HCT116 (cell line): ENCODE measurements around the gene MYDGF. TPM values are rescaled to one million over a fixed set of nuclear protein-coding genes. Genes with fewer than 3 reads are reported as not detected.

Source experiments
- ATAC-seq: fragments of 200-7000 bp; cut with Tn5 transposase; 2 replicates; pipeline ENCODE4 v1.9.1; 2020; ENCODE audit warnings: mild to moderate bottlenecking, moderate library complexity
- BruUV-seq: library from RNA; stranded (reverse); fragments of 400-500 nt; replicated peaks from 2 replicates; lab custom pipeline; 2021; lab: Mats Ljungman, UMichigan
- CTCF ChIA-PET: fragments of 300-600 bp; sonication (Branson Sonifier 250); formaldehyde crosslinking; loops from one replicate; lab custom pipeline; 2021; ENCODE audit warnings: antibody characterized with exemption; lab: Charles Lee
- POLR2A ChIA-PET: fragments of 300-600, 350-600 bp; sonication (Branson Sonifier 250); formaldehyde crosslinking; loops from one replicate; lab custom pipeline; 2021; ENCODE audit warnings: antibody characterized with exemption; lab: Charles Lee
- RAD21 ChIA-PET, 2 experiments: fragments of 300-600 bp; sonication (Branson Sonifier 250); formaldehyde crosslinking; loops; one replicate each; lab custom pipeline; 2023; ENCODE audit warnings: low total read pairs in 2 of 2; ENCODE audit not compliant: uncharacterized antibody in 2 of 2, unreplicated experiment in 2 of 2, low non-redundant PET in 1 of 2; lab: Charles Lee
- DNase-seq: peaks from one replicate; pipeline ENCODE4 v3.0.0-alpha.2; 2010; ENCODE audit warnings: low read depth, low spot score
- H2AFZ ChIP-seq: fragments of 200-600 bp; shearing (Covaris generic), sonication (generic); 2 replicates; pipeline ENCODE4 v1.6.1; 2017; ENCODE audit warnings: low read depth, mixed run types, mixed read lengths, antibody characterized with exemption, low read length; ENCODE audit not compliant: poor library complexity, severe bottlenecking
- H3K27ac ChIP-seq: 2 replicates; pipeline ENCODE4 v1.5.1; 2012; ENCODE audit warnings: low read depth, low read length
- H3K27me3 ChIP-seq: fragments of 200-600 bp; sonication (generic); 2 replicates; pipeline ENCODE4 v1.6.1; 2016; ENCODE audit warnings: mixed run types, low read length, mixed read lengths; ENCODE audit not compliant: insufficient read depth
- H3K36me3 ChIP-seq, 2 experiments: fragments of 200-500 bp in 1 of 2; fragments of 200-600 bp in 1 of 2; sonication (Bioruptor generic) in 1 of 2; sonication (generic) in 1 of 2; 2 replicates each; pipeline versions ENCODE4 v1.5.1 to v1.6.1; 2014 to 2016; ENCODE audit warnings: low read length in 2 of 2, inconsistent platforms in 1 of 2, mixed read lengths in 1 of 2, mixed run types in 1 of 2; ENCODE audit not compliant: insufficient read depth in 2 of 2, control insufficient read depth in 1 of 2
- H3K4me1 ChIP-seq, 2 experiments: fragments of 200-600 bp in 1 of 2; sonication (generic) in 1 of 2; 2 replicates each; pipeline versions ENCODE4 v1.5.1 to v1.6.1; 2012 to 2017; ENCODE audit warnings: low read length in 2 of 2, inconsistent platforms in 1 of 2, mild to moderate bottlenecking in 1 of 2, mixed read lengths in 1 of 2, mixed run types in 1 of 2, moderate library complexity in 1 of 2; ENCODE audit not compliant: insufficient read depth in 2 of 2, control insufficient read depth in 1 of 2
- H3K4me2 ChIP-seq: fragments of 200-600 bp; sonication (generic); 2 replicates; pipeline ENCODE4 v1.6.1; 2017; ENCODE audit warnings: mixed run types, low read length, mixed read lengths
- H3K4me3 ChIP-seq, 2 experiments: fragments of 200-600 bp in 1 of 2; sonication (generic) in 1 of 2; replicated peaks in 1 of 2; 2 replicates each; pipeline ENCODE4 v1.5.1; 2011 to 2016; ENCODE audit warnings: low read length in 2 of 2, control low read depth in 1 of 2, low read depth in 1 of 2, mild to moderate bottlenecking in 1 of 2, mixed read lengths in 1 of 2, mixed run types in 1 of 2
- H3K79me2 ChIP-seq: fragments of 200-600 bp; sonication (generic); 2 replicates; pipeline ENCODE4 v1.6.1; 2017; ENCODE audit warnings: mild to moderate bottlenecking, mixed run types, low read length, moderate library complexity, mixed read lengths; ENCODE audit not compliant: insufficient read depth
- H3K9ac ChIP-seq: fragments of 200-600 bp; sonication (generic); 2 replicates; pipeline ENCODE4 v1.6.1; 2016; ENCODE audit warnings: low read length, mixed read lengths
- H3K9me2 ChIP-seq: fragments of 200-600 bp; sonication (generic), shearing (Covaris generic); 2 replicates; pipeline ENCODE4 v1.6.1; 2017; ENCODE audit warnings: mixed run types, mild to moderate bottlenecking, moderate library complexity; ENCODE audit not compliant: insufficient read depth
- H3K9me3 ChIP-seq, 2 experiments: fragments of 200-500 bp in 1 of 2; fragments of 200-600 bp in 1 of 2; sonication (Bioruptor generic) in 1 of 2; sonication (generic) in 1 of 2; 2 replicates each; pipeline ENCODE4 v1.6.1; 2014 to 2017; ENCODE audit warnings: low read length in 2 of 2, mixed read lengths in 2 of 2, inconsistent platforms in 1 of 2, low read depth in 1 of 2, mild to moderate bottlenecking in 1 of 2, mixed run types in 1 of 2, moderate library complexity in 1 of 2; ENCODE audit not compliant: control insufficient read depth in 1 of 2, insufficient read depth in 1 of 2
- H4K20me1 ChIP-seq: fragments of 200-600 bp; sonication (generic), shearing (Covaris generic); 2 replicates; pipeline ENCODE4 v1.6.1; 2017; ENCODE audit warnings: mixed run types, mild to moderate bottlenecking, moderate library complexity; ENCODE audit not compliant: insufficient read depth
- ATF3 ChIP-seq: IDR thresholded peaks from 2 replicates; pipeline ENCODE4 v1.6.1; 2012
- CEBPB ChIP-seq: IDR thresholded peaks from 2 replicates; pipeline ENCODE4 v1.6.1; 2012; ENCODE audit warnings: low read depth
- EGR1 ChIP-seq: IDR thresholded peaks from 2 replicates; pipeline ENCODE4 v1.6.1; 2012; ENCODE audit warnings: low read depth
- FOSL1 ChIP-seq: IDR thresholded peaks from 2 replicates; pipeline ENCODE4 v1.6.1; 2012; ENCODE audit warnings: low read depth
- MAX ChIP-seq: IDR thresholded peaks from 2 replicates; pipeline ENCODE4 v1.6.1; 2012
- POLR2A ChIP-seq: IDR thresholded peaks from 2 replicates; pipeline ENCODE4 v1.7.0; 2011; ENCODE audit warnings: borderline replicate concordance; ENCODE audit not compliant: insufficient read depth, insufficient read length; ENCODE audit errors: extremely low read depth
- RAD21 ChIP-seq: IDR thresholded peaks from 2 replicates; pipeline ENCODE4 v1.6.1; 2012; ENCODE audit warnings: low read depth, mild to moderate bottlenecking
- SP1 ChIP-seq: IDR thresholded peaks from 2 replicates; pipeline ENCODE4 v1.6.1; 2012; ENCODE audit warnings: low read depth
- TCF7L2 ChIP-seq: IDR thresholded peaks from 2 replicates; pipeline ENCODE4 v1.7.0; 2011; ENCODE audit warnings: borderline replicate concordance, inconsistent platforms; ENCODE audit not compliant: insufficient read depth, insufficient read length; ENCODE audit errors: extremely low read depth
- YY1 ChIP-seq: IDR thresholded peaks from 2 replicates; pipeline ENCODE4 v1.6.1; 2011; ENCODE audit warnings: low read length, low read depth, moderate library complexity, mild to moderate bottlenecking; ENCODE audit not compliant: insufficient replicate concordance; ENCODE audit errors: extremely low read depth
- ZFX ChIP-seq: fragments of 450-650 bp; IDR thresholded peaks from 2 replicates; pipeline ENCODE4 v1.6.1; 2017
- intact Hi-C: fragments of 100-400 bp; cut with micrococcal nuclease; formaldehyde crosslinking; loops from 2 replicates; pipeline ENCODE4 v1.10.0; 2022
- total RNA-seq: library from RNA; stranded (reverse); gene quantifications from one replicate; pipeline ENCODE4 v1.2.1, GENCODE V29; 2021; ENCODE audit not compliant: unreplicated experiment

The MYDGF gene
- total RNA-seq, 1 experiment from 2014 or later: 110 TPM

GRCh38 chr19:4639531-4640246 lies 30.5 kb downstream of the MYDGF start:
- ChIA-PET RAD21 (interaction anchor here in 1 of 2 experiments (0.6 kb wide), 1 partner anchor 50 kb away, joined by 13 read pairs; no protein-coding TSS in a partner anchor), POLR2A (no interaction called here), CTCF (no interaction called here)
- Histone ChIP-seq H3K9ac (peak overlapping the region; percentile 72), H4K20me1 (no peaks in the 10 kb centered on the region), H3K9me2 (no peaks in the 10 kb centered on the region), H3K4me2 (peak overlapping the region; percentile 90), H3K36me3 (0 out of 4 replicates have a peak, but pooled peaks cover 0 to 3% of the 10 kb centered on the region in 2 experiments), H2AFZ (no peak overlapping the region), H3K27ac (peak overlapping the region; percentile 82), H3K4me1 (peaks cover 25 to 51% of the 10 kb centered on the region in 2 experiments), H3K9me3 (no peaks in the 10 kb centered on the region), H3K27me3 (no peaks in the 10 kb centered on the region), H3K79me2 (peaks cover 33% of the 10 kb centered on the region), H3K4me3 (peak overlapping the region; percentile 76 to 96)
- intact Hi-C loops: no loop called here
- no peak for DNase-seq
- TF ChIP-seq ZFX: peak; percentile 55; the same call in 1 of the 2 replicates
- TF ChIP-seq YY1: no peak
- BruUV-seq: TSS peak; percentile 63
- ATAC-seq: peak; percentile 21

DNA sequence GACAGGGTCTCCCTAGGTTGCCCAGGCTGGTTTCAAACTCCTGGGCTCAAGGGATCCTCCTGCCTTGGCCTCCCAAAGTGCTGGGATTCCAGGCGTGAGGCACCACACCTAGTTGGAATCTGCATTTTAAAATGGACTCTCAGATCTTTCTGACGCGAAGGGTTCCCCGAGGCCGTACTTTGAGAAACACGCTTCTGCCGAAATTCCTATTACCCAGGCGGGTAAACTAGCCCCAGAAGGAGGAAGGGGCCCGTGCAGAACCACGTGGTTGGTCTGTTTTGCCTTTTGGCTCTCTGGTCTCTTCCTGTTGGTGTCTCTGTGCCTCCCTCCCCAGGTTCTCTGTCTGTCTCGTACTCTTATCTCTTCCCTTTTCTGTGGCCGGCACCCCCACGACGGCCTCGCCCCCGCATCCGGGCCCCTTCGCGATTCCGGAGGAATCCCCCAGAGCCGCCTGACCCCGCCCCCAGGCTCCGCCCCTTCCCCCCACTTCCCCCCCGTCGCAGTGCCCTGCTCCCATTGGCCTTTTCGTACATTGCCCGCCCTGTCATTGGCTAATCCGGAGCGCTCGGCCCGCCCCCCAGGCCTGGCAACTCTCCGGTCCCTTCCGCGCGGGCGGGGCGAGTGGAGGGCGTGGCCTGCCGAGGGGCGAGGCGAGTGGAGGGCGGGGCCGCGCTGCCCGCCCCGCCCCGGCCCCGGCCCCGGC lies 31.2 kb downstream of the MYDGF start, which contains the start of gene TNFAIP8L1:
Gene TNFAIP8L1 (plus strand): TSS at position 689 of the 703 bp plus-strand sequence. CDS start 12,354 bp downstream, outside the sequence.
- peak; percentile 88 for DNase-seq
- POLR2A ChIA-PET: no interaction called here
- RAD21 ChIA-PET: interaction anchor here in 1 of 2 experiments (0.6 kb wide), 1 partner anchor 50 kb away, joined by 13 read pairs; no protein-coding TSS in a partner anchor
- H3K79me2 ChIP-seq: peaks cover 33% of the 10 kb centered on the region
- intact Hi-C loops: no loop called here
- H3K9ac ChIP-seq: peak within 1 kb of the TSS; percentile 72
- H3K36me3 ChIP-seq: 0 out of 4 replicates have a peak, but pooled peaks cover 0 to 3% of the 10 kb centered on the region in 2 experiments
- H3K4me2 ChIP-seq: peak within 1 kb of the TSS; percentile 90
- TF ChIP-seq RAD21 (no peak), CEBPB (no peak), FOSL1 (no peak), ATF3 (no peak), POLR2A (no peak), EGR1 (peak; percentile 91), SP1 (peak; percentile 89), TCF7L2 (no peak), MAX (peak; percentile 82)
- ATAC-seq: peak; percentile 87
- H4K20me1 ChIP-seq: no peaks in the 10 kb centered on the region
- CTCF ChIA-PET: interaction anchor here (0.7 to 3.3 kb wide), 3 partner anchors 42 to 171 kb away, joined by 3 to 29 read pairs (median 3); no protein-coding TSS in a partner anchor
- no peaks in the 10 kb centered on the region for H3K9me2 ChIP-seq
- peak within 1 kb of the TSS; percentile 82 for H3K27ac ChIP-seq
- no TSS peak for BruUV-seq
- H3K27me3 ChIP-seq: no peaks in the 10 kb centered on the region
- peak within 1 kb of the TSS; percentile 76 to 96 for H3K4me3 ChIP-seq
- no peak within 1 kb of the TSS for H2AFZ ChIP-seq
- H3K9me3 ChIP-seq: no peaks in the 10 kb centered on the region
- peaks cover 29 to 55% of the 10 kb centered on the region in 2 experiments for H3K4me1 ChIP-seq
